GM18526 (cell line): ENCODE data around the gene DNMT3B.

Source experiments
- POLR2A ChIP-seq: IDR thresholded peaks from 3 replicates; pipeline ENCODE4 v1.6.1; 2011; ENCODE audit not compliant: insufficient read length; ENCODE audit errors: extremely low read depth

Gene DNMT3B

DNA sequence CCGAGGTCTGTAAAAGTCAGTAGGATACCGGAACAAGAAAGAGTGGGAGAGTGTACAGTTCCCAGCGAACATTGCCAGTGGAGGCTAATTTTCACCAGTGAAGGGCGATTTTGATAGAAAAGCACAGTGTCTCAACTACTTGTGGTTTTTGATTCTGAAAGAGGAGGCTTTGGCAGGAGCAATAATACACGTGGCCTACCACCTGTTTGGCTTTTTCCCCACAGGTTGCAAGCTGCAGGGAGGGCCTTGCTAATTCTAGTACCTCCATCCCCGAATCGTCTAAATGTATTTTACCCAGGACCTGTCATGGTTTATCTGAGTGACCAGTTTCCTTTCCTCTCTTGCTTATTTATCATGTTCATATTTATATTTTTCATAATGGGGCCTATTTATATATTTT is 93.2 kb downstream of the DNMT3B start:
- TF ChIP-seq POLR2A = no peak

DNA sequence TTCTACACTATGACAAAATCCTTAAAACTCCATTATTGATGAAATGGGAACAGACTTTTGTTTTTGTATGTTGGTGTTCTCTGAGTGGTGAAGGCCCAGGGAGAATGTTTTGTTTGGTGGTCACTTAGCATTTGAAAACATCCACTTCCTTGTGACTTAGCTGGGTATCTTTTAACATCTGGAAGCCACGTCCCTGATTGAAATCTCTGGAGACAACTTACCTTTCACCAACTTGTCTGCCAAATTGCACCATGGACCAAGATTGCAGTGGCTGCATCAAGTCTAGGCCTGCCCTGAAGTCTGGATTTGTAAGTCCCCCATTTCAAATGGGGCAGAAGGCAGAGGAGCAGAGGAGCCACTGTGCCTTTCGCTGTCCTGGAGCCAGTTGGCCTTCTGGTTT is 96.0 kb downstream of the DNMT3B start:
- TF ChIP-seq POLR2A = no peak
